ENCODE data around the gene MTR. TPM values are rescaled to one million over a fixed set of nuclear protein-coding genes. Genes with fewer than 3 reads are reported as not detected.

Gene MTR
- 12.5 TPM in 2 replicates for total RNA-seq (2014; rRNA removed; shearing (Covaris generic))

- peak; percentile 98 for DNase-seq (ENCODE audit: low read depth)
These were observed at the start of gene MTR for GRCh38 chr1:236795035-236795756. Gene MTR (plus strand): TSS chr1:236795292. CDS start chr1:236795704, 412 bp downstream.

GRCh38 chr1:236746785-236747184 lies 48.3 kb upstream of the MTR start:
- DNase-seq (ENCODE audit: low read depth), result no peak

GRCh38 chr1:236747311-236747985 lies 47.6 kb upstream of the MTR start:
- no peak for DNase-seq (ENCODE audit: low read depth)

GRCh38 chr1:236748268-236748870 lies 46.7 kb upstream of the MTR start:
- no peak for DNase-seq (ENCODE audit: low read depth)

GRCh38 chr1:236750928-236751327 lies 44.2 kb upstream of the MTR start:
- no peak for DNase-seq (ENCODE audit: low read depth)

GRCh38 chr1:236751385-236751784 lies 43.7 kb upstream of the MTR start:
- DNase-seq (ENCODE audit: low read depth), result no peak

DNA sequence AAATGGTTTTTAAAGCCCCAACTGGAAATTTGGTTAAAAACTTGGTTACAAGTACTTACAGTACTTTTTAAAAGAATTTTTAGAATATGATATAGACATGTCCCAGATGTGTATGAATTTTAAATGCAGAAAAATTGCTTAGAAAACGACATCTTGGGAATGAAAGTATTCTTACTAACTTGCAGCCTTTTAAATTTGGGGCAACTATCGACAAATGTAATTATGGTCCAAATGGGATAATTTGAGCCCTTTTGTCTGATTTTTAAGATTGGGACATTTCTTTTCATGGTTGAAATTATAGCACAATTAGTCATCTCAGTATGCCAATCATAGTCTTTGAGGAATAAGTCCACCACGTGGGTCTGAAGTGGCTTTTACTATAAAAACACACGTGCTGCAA lies 43.2 kb upstream of the MTR start:
- no peak for DNase-seq (ENCODE audit: low read depth)

GRCh38 chr1:236753516-236753915 lies 41.6 kb upstream of the MTR start:
- peak; percentile 40 for DNase-seq (ENCODE audit: low read depth)

DNA sequence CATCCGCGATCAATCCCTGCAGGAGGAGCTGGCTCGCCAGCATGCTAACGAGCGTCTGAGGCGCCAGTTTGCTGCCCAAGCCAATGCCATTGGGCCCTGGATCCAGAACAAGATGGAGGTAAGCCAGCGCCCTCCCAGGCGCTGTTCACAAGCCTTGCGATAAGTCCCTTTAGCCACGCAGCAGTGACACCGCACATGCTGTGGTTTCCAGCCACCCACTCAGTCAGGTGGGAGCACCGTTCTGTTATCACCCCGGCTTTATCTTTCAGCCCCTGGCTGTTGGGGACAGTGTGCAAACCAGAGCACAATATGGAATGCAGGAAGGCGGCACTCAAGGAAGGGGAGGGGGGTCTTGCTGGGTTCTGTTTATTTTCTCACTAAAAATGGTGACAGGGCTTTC lies 41.1 kb upstream of the MTR start:
- no peak for DNase-seq (ENCODE audit: low read depth)

DNA sequence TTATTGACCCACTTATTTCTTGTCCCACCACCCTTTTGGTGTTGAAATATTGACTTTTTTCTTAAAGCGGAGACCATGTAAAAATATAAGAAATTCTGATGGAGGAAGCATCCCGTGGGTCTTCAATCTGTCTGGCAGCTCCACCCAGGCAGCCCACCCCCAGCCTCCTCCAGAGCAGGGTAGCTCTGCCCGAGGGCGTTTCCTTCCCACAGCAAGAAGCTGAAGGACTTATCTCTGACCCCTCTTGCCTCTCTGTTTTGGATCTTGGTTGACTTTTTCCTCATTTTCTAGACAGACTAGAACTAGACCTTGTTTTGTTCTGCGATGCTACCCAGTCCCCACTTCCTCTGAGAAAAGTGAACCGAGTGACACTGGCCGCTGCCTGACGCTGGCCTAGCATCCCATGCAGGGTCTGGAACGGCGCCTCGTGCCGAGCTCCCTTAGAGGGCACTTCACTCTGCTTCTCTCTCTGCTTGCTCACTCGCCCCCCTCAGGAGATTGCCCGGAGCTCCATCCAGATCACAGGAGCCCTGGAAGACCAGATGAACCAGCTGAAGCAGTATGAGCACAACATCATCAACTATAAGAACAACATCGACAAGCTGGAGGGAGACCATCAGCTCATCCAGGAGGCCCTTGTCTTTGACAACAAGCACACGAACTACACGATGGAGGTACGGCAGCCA lies 40.4 kb upstream of the MTR start:
- DNase-seq (ENCODE audit: low read depth), result no peak

GRCh38 chr1:236757640-236758039 lies 37.5 kb upstream of the MTR start:
- no peak for DNase-seq (ENCODE audit: low read depth)

DNA sequence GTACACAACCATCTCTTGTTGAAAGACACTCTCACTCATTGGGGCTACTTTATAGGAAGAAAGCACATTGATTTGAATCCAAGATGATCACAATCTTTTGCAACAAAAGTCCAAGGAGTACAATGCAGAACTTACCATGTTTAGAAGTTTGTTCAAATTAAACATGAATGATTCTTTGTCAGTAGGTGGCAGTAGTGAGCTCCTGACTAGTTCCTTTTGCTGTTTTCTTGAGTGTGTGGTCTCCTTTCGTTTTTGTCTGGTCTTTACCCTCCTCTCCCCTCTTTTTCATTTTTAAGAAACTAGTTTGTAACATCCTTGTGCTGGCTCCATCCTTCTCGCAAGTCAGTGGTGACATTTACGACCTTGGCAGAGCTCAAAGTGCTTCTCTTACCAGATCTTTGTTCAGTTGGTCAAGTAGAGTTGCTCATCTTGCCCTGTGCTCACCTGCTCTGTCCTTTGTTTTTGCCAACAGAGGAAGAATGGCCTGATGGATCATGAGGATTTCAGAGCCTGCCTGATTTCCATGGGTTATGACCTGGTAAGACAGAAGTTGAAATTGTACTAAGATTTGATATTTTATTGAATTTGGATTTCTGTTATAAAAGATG lies 35.7 kb upstream of the MTR start:
- DNase-seq (ENCODE audit: low read depth), result peak; percentile 43

DNA sequence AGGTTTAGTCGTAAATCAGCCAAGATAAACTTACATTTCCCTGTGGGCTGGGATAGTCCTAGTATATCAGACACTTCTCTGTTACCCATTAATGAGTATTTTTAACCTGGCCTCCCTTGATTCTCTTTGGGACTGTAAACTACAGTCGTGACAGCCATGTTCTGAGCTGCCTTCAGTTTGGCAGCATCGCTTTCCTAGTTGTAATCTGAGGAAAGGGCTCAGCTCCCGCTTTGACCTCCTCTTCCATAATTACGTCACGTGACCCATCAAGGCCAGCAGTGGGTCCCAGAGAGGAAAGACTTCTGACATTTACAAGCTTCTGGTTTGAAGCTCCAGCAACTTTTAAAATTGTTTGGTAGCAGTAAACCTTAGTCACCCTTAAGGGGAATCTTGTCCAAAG lies 34.6 kb upstream of the MTR start:
- DNase-seq (ENCODE audit: low read depth), result peak; percentile 4

GRCh38 chr1:236760986-236761385 lies 34.1 kb upstream of the MTR start:
- DNase-seq (ENCODE audit: low read depth), result peak; percentile 1

DNA sequence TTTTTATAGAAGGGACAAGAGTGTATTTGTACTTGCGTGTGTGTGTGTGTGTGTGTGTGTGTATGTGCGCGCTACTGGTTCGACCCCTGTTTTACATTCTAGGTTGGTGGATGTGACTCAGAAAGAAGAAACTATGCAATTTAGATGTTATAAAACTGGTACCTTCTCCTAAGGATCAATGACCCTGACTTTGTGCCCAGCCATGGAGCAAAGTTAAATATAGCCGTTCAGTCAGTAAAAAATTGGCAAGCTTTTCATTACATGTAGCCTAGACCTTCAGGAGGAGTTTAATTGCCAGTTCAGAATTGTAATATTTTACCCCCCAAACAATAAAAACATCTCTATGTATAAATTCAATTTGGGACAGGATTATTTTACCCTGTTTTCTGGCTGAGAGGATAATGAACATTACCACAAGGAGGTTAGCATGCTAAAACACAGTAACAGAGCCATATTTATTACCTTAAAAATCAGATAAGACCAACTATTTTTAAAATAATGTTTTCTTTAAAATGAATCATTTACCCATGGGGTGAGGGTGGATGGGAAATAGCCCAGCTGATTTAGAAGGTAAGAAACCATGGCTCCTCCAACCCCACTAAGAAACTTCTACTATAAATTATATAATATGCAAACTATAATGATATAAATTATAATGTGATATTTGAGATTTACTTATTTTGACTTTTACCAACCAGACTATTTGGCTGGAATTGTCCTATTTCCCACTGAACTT lies 33.5 kb upstream of the MTR start:
- no peak for DNase-seq (ENCODE audit: low read depth)

- no peak for DNase-seq (ENCODE audit: low read depth)
These were observed 32.7 kb upstream of the MTR start for GRCh38 chr1:236762410-236762809.

DNA sequence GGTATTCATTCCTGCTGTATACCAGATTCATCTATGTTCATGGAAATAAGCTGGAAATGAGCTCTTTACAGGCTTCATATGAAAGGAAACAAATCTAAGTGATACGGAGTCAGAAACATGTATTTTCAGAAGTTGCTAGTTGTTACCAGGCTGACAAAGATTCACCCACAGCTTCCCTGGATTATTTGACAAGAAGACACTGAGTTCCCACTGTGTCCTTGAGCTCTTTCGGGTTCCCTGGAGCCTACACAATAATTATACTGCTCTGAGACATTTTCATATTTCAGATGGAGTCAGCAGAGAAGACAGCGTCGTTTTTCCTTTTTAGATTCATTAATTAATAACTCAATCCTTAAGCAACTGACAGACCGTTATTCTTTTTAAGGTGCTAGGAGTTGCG lies 29.3 kb upstream of the MTR start:
- no peak for DNase-seq (ENCODE audit: low read depth)

GRCh38 chr1:236766506-236766905 lies 28.6 kb upstream of the MTR start:
- no peak for DNase-seq (ENCODE audit: low read depth)

DNA sequence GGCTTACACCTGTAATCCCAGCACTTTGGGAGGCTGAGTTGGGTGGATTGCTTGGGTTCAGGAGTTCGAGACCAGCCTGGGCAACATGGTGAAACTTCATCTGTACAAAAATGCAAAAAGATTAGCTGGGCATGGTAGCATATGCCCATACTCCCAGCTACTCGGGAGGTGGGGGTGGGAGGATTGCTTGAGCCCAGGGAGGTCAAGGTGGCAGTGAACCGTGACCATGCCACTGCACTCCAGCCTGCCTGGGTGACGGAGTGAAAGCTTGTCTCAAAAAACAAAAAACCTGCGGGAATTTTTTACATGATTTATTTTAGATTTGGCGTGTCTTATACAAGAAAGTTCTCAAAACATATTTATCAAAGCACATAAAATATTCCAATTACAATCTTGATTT lies 27.8 kb upstream of the MTR start:
- DNase-seq (ENCODE audit: low read depth), result no peak

GRCh38 chr1:236768601-236769000 lies 26.5 kb upstream of the MTR start:
- DNase-seq (ENCODE audit: low read depth), result peak; percentile 4

DNA sequence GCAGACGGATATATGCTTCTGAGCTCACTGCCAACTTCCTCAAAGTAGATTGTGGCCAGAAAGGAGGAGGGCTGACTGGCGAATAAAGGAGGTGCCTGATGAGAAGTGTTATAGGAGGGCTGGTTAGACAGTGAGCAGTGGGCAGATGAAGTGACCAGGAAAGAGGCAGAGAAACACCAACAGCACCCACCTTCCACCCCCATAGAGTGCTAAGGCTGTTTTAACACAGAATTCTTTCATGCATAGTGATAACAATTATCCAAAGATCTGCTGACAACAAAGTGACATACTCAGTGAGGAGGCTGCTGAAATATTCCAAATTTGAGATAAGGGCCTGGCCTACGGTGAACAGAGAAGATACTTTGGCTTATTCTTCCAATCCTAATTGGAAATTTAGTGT lies 21.2 kb upstream of the MTR start:
- no peak for DNase-seq (ENCODE audit: low read depth)

Data from RPMI7951 (cell line).